ENCODE measurements around the gene PRSS8.

PRSS8 gene

GRCh38 chr16:31093132-31093703 lies 42.3 kb downstream of the PRSS8 start:
- TF ChIP-seq, protein P1, sequence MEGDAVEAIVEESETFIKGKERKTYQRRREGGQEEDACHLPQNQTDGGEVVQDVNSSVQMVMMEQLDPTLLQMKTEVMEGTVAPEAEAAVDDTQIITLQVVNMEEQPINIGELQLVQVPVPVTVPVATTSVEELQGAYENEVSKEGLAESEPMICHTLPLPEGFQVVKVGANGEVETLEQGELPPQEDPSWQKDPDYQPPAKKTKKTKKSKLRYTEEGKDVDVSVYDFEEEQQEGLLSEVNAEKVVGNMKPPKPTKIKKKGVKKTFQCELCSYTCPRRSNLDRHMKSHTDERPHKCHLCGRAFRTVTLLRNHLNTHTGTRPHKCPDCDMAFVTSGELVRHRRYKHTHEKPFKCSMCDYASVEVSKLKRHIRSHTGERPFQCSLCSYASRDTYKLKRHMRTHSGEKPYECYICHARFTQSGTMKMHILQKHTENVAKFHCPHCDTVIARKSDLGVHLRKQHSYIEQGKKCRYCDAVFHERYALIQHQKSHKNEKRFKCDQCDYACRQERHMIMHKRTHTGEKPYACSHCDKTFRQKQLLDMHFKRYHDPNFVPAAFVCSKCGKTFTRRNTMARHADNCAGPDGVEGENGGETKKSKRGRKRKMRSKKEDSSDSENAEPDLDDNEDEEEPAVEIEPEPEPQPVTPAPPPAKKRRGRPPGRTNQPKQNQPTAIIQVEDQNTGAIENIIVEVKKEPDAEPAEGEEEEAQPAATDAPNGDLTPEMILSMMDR (IDR thresholded peaks at IDR 0.05; ENCODE audit: insufficient read depth, missing control alignments), result no peak
- DNase-seq (ENCODE audit: insufficient read length, low spot score) (no peak), FAIRE-seq (no peak)

DNA sequence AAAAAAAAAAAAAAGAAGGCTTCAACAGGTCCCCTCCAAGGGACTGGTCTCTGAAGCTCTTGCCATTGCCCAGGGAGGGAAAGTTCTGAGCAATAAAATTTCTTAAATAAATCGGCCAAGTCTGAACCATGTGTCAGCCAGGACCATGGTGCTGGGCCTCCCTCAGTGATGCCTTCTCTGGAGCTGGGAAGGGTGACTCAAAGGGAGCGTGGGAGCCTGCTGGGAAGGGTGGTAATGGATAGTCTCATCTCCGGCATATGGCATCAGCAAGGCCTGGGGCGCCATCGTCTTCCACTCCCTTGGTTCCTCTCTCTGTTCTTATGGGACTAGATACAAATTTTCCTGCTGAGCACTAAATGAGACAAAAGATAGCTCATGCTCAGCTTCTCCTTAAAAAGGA lies 43.2 kb downstream of the PRSS8 start:
- FAIRE-seq (no peak), DNase-seq (ENCODE audit: insufficient read length, low spot score) (no peak)
- TF ChIP-seq, protein P1 (IDR thresholded peaks at IDR 0.05; ENCODE audit: insufficient read depth, missing control alignments), result no peak

DNA sequence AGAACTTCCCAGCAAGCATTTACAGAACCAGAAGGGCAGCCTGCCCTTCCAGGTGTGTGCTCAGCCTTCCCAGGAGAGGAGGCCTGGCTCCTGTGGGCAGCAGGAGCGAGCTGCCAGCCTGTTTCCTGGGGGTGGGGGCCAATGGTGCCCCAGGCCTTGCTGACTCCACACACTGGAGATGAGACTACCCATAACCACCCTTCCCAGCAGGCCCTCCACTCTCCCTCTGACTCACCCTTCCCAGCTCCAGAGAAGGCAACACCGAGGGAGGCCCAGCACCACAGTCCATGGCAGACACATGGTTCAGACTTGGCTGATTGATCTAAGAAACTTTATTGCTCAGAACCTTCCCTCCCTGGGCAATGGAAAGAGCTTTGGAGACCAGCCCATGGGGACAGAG lies 45.0 kb downstream of the PRSS8 start:
- FAIRE-seq (no peak), DNase-seq (ENCODE audit: insufficient read length, low spot score) (no peak)
- TF ChIP-seq, protein P1 (IDR thresholded peaks at IDR 0.05; ENCODE audit: insufficient read depth, missing control alignments), result no peak

GRCh38 chr16:31089199-31089598 lies 46.3 kb downstream of the PRSS8 start:
- DNase-seq (ENCODE audit: insufficient read length, low spot score) (no peak), FAIRE-seq (no peak)
- TF ChIP-seq, protein P1 (IDR thresholded peaks at IDR 0.05; ENCODE audit: insufficient read depth, missing control alignments), result no peak

DNA sequence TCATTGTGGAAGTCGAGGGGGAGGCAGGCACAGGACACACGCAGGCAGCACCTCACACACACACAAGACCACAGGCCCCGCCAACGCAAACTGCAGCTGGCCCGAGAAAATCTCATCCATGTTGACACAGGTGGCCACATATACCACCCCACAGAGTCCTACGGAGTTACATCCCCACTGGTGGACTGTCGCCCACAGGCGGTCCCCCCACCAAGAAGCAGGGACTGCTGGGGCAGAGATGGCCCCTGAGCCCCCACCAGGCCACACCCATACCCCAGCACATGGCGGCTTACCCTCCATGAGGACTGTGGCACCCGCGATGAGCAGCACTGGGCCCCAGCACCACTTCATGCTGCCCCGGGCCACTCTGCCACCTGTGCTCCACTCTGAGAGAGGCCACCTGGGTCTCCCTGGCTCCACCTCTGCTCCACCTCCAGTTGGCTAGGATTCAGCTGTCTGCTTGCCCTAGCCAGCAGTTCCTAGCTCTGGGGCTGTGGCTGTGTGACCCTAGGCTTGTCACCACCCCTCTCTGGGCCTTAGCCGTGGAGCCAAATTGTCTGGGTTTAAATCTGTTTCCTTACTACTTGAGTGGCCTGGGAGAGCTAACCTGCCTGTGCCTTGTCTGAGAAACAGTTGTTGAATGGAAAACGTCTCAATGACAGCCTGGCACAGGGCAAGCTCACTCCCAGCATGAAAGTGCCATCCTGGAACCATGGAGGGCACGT lies 46.9 kb downstream of the PRSS8 start, which contains the start of gene PRSS53:
Gene PRSS53, minus strand, starts transcription at position 485 of the 725 bp plus-strand sequence. Its CDS starts 134 bp downstream, at position 351.
- DNase-seq (ENCODE audit: insufficient read length, low spot score), result no peak
- TF ChIP-seq, protein P1 (IDR thresholded peaks at IDR 0.05; ENCODE audit: insufficient read depth, missing control alignments), result no peak
- no peak for FAIRE-seq

- TF ChIP-seq, protein P1 (IDR thresholded peaks at IDR 0.05; ENCODE audit: insufficient read depth, missing control alignments), result no peak
- DNase-seq (ENCODE audit: insufficient read length, low spot score) (peak; percentile 79), FAIRE-seq (no peak)
Measured at GRCh38 chr16:31087971-31088370, 47.6 kb downstream of the PRSS8 start.

- no peak for DNase-seq (ENCODE audit: insufficient read length, low spot score)
- TF ChIP-seq, protein P1 (IDR thresholded peaks at IDR 0.05; ENCODE audit: insufficient read depth, missing control alignments), result no peak
- no peak for FAIRE-seq
Measured at GRCh38 chr16:31087481-31087880, 48.0 kb downstream of the PRSS8 start.

All from D721Med (cell line).